Activated CD8-positive, alpha-beta T cell treated with anti-CD3 and anti-CD28 coated beads for 36 hours (primary cell): ENCODE results near the gene TNNI2. TPM values are rescaled to one million over a fixed set of nuclear protein-coding genes. Genes with fewer than 3 reads are reported as not detected.

Experiments
- ATAC-seq: fragments of 200-7000 bp; cut with Tn5 transposase; one replicate; pipeline ENCODE4 v1.10.0; 2021; ENCODE audit warnings: mild to moderate bottlenecking, moderate library complexity
- CTCF ChIA-PET: fragments of 350-600 bp; sonication (Branson Sonifier 250); formaldehyde crosslinking; loops from one replicate; lab custom pipeline; 2021; ENCODE audit warnings: antibody characterized with exemption; lab: Charles Lee
- POLR2A ChIA-PET: fragments of 350-600 bp; sonication (Branson Sonifier 250); formaldehyde crosslinking; loops from one replicate; lab custom pipeline; 2021; ENCODE audit warnings: antibody characterized with exemption; lab: Charles Lee
- DNase-seq: peaks from one replicate; pipeline ENCODE4 v3.0.0-alpha.2; 2020
- H3K27ac Mint-ChIP-seq: one replicate; pipeline ENCODE4 v1.8.0; 2021; ENCODE audit warnings: mild to moderate bottlenecking, mixed read lengths
- H3K27me3 Mint-ChIP-seq: one replicate; pipeline ENCODE4 v1.8.0; 2021; ENCODE audit warnings: mixed read lengths
- H3K36me3 Mint-ChIP-seq: one replicate; pipeline ENCODE4 v1.8.0; 2021; ENCODE audit warnings: low read depth, mixed read lengths
- H3K4me1 Mint-ChIP-seq: one replicate; pipeline ENCODE4 v1.8.0; 2021; ENCODE audit warnings: low read depth, mixed read lengths
- H3K4me3 Mint-ChIP-seq: one replicate; pipeline ENCODE4 v1.8.0; 2021; ENCODE audit warnings: mild to moderate bottlenecking, moderate library complexity, mixed read lengths
- H3K9me3 Mint-ChIP-seq: one replicate; pipeline ENCODE4 v1.8.0; 2021; ENCODE audit warnings: mixed read lengths
- intact Hi-C: fragments of 100-400 bp; cut with micrococcal nuclease; formaldehyde crosslinking; loops from one replicate; pipeline ENCODE4 v1.10.0; 2022
- total RNA-seq, 2 experiments: library from RNA; stranded (reverse); gene quantifications; one replicate each; pipeline ENCODE4 v1.2.3, GENCODE V29; 2021
- TF ChIP-seq, protein P1 (sequence below): fragments of 200-600 bp; IDR thresholded peaks from one replicate; pipeline ENCODE4 v1.8.0; 2022; ENCODE audit warnings: antibody characterized with exemption, mild to moderate bottlenecking

TNNI2 gene
- total RNA-seq, 2 experiments from 2014 or later: 0.92 TPM; not detected in 1

DNA sequence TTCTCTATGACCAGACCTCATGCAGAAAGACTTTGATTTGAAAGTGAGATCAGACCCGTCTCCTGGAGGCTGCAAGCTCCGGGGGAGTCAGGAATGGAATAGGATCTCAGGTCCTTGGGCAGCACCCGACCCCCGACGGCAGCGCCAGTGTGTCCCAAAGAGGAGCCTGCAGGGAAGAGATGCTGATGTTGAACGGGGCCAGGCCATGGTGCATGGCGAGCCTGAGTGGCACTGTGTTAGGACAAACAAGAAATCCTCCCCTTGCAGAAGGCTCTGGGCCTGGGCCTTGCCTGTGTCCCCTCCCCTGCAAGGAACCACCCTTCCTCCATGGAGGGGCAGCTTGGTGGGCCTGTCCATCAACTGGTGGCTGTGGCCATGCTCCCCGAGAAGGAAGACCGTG, 24.1 kb upstream of the TNNI2 start:
- TF ChIP-seq, protein P1, sequence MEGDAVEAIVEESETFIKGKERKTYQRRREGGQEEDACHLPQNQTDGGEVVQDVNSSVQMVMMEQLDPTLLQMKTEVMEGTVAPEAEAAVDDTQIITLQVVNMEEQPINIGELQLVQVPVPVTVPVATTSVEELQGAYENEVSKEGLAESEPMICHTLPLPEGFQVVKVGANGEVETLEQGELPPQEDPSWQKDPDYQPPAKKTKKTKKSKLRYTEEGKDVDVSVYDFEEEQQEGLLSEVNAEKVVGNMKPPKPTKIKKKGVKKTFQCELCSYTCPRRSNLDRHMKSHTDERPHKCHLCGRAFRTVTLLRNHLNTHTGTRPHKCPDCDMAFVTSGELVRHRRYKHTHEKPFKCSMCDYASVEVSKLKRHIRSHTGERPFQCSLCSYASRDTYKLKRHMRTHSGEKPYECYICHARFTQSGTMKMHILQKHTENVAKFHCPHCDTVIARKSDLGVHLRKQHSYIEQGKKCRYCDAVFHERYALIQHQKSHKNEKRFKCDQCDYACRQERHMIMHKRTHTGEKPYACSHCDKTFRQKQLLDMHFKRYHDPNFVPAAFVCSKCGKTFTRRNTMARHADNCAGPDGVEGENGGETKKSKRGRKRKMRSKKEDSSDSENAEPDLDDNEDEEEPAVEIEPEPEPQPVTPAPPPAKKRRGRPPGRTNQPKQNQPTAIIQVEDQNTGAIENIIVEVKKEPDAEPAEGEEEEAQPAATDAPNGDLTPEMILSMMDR: no peak
- ChIA-PET CTCF (no interaction called here), POLR2A (no interaction called here)
- Mint-ChIP-seq H3K9me3 (peaks cover 5% of the 10 kb centered on the region), H3K4me3 (no peak overlapping the region), H3K27ac (no peak overlapping the region), H3K36me3 (no peaks in the 10 kb centered on the region), H3K27me3 (no peaks in the 10 kb centered on the region), H3K4me1 (no peaks in the 10 kb centered on the region)
- no peak for DNase-seq
- ATAC-seq: no peak
- intact Hi-C loops: no loop called here

DNA sequence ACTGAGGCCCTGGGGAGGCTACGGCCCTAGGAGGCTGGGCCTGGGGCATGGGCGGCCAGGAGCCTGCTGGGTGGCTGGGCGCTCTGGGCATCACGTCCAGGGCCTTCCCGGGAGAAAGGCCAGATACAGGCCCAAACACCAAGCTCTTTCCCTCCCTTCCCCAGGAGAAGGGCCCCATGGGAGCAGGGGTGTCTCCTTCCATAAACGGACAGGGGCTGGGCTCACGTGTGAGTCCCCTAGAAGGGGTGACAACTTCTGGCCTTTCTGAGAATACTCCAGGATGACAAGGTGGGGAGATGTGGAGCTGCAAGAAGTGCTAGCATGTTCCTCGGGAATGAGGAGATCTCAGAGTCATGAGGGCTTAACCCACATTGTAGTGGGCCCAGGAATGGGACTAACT, 23.5 kb upstream of the TNNI2 start:
- POLR2A ChIA-PET: no interaction called here
- no peak for ATAC-seq
- Mint-ChIP-seq H3K36me3 (no peaks in the 10 kb centered on the region), H3K4me1 (no peaks in the 10 kb centered on the region), H3K27ac (no peak overlapping the region), H3K27me3 (no peaks in the 10 kb centered on the region), H3K9me3 (peaks cover 5% of the 10 kb centered on the region), H3K4me3 (no peak overlapping the region)
- CTCF ChIA-PET: interaction anchor here (1.2 kb wide), 1 partner anchor 121 kb away, joined by 4 read pairs; no protein-coding TSS in a partner anchor
- TF ChIP-seq, protein P1: no peak
- intact Hi-C loops: no loop called here
- no peak for DNase-seq

DNA sequence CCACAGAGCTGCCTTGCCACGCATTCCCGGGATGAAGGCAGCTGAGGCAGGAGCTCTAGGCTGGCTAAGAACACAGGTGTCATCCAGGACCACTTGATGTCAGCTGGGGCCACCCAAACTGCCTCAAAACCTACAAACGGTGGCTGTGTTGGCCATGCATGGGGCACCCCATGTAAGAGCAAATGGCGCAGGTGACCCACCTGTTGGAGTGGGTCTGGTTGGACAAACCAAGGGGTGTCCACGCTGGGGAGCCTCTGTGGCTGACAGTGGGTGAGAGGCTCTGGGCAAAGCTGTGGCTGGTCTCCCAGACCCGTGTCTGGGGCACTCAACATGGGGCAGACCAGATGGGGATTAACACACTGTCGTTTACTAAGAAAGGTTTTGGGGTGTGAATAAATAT, 23.0 kb upstream of the TNNI2 start:
- ATAC-seq (no peak), DNase-seq (no peak)
- CTCF ChIA-PET: interaction anchor here (1.2 kb wide), 1 partner anchor 121 kb away, joined by 4 read pairs; no protein-coding TSS in a partner anchor
- H3K9me3 Mint-ChIP-seq: peaks cover 5% of the 10 kb centered on the region
- TF ChIP-seq, protein P1: no peak
- intact Hi-C loops: no loop called here
- no peaks in the 10 kb centered on the region for H3K4me1 Mint-ChIP-seq
- H3K36me3 Mint-ChIP-seq: no peaks in the 10 kb centered on the region
- POLR2A ChIA-PET: interaction anchor here (0.6 kb wide), 1 partner anchor 115 kb away, joined by 3 read pairs; no protein-coding TSS in a partner anchor
- H3K27ac Mint-ChIP-seq: no peak overlapping the region
- H3K27me3 Mint-ChIP-seq: no peaks in the 10 kb centered on the region
- no peak overlapping the region for H3K4me3 Mint-ChIP-seq

DNA sequence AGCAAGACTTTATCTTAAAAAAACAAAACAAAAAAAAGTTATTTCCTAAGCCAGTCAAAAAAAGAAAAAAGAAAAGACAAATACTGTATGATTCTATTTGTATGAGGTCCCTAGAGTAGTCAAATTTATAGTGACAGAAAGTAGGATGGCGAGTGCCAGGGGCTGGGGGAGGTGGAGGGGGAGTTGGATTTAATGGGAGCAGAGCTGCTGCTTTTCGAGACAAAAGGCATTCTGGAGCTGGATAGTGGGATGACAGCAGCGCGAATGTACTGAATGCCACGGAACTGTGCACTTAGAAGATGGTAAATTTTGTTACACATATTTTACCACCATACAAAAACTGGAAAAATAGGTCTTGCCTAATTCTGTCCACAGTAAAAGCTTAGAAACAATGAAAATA, 21.8 kb upstream of the TNNI2 start:
- Mint-ChIP-seq H3K36me3 (no peaks in the 10 kb centered on the region), H3K9me3 (peaks cover 5% of the 10 kb centered on the region), H3K4me1 (no peaks in the 10 kb centered on the region), H3K4me3 (no peak overlapping the region), H3K27me3 (no peaks in the 10 kb centered on the region), H3K27ac (no peak overlapping the region)
- ChIA-PET CTCF (interaction anchor here (1.0 to 4.9 kb wide), 3 partner anchors 9 to 124 kb away, joined by 3 to 26 read pairs (median 6); no protein-coding TSS in a partner anchor), POLR2A (no interaction called here)
- ATAC-seq (no peak), DNase-seq (no peak)
- TF ChIP-seq, protein P1: no peak
- intact Hi-C loops: no loop called here

DNA sequence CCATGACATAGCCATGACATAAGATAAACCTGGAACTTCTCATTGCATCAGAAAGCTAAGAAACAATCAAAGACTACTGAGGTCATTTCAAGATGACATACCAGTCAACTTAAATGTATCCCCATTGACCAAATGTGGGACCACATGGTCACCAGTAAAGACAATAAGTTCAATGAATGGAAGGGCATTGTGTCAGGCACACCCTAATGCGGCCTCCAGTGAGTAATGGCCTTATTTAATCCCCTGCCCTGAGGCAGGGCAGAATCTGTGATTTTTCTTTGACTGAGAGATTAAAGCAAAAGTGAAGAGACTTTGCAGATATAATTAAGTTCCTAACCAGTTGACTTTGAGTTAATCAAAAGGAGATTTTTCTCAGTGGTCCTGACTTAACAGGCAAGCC, 21.3 kb upstream of the TNNI2 start:
- H3K4me3 Mint-ChIP-seq: no peak overlapping the region
- CTCF ChIA-PET: interaction anchor here (1.8 to 4.9 kb wide), 2 partner anchors 16 to 124 kb away, joined by 6 to 26 read pairs; no protein-coding TSS in a partner anchor
- intact Hi-C loops: no loop called here
- POLR2A ChIA-PET: interaction anchor here (0.8 kb wide), 1 partner anchor 108 kb away, joined by 3 read pairs; no protein-coding TSS in a partner anchor
- H3K4me1 Mint-ChIP-seq: no peaks in the 10 kb centered on the region
- TF ChIP-seq, protein P1: no peak
- H3K36me3 Mint-ChIP-seq: no peaks in the 10 kb centered on the region
- H3K9me3 Mint-ChIP-seq: peaks cover 5% of the 10 kb centered on the region
- no peak overlapping the region for H3K27ac Mint-ChIP-seq
- ATAC-seq (no peak), DNase-seq (no peak)
- H3K27me3 Mint-ChIP-seq: no peaks in the 10 kb centered on the region
